HT-29 (cell line): Measurements from ENCODE around the gene HOXB2. TPM values are rescaled to one million over a fixed set of nuclear protein-coding genes. Genes with fewer than 3 reads are reported as not detected.

Experiments used
- DNase-seq: peaks from one replicate; pipeline ENCODE4 v3.0.0-alpha.2; 2015; ENCODE audit warnings: low spot score
- total RNA-seq: library from RNA; depleted of rRNA; stranded (reverse); fragments of >200 nt; shearing (Covaris generic); gene quantifications from 2 replicates; pipeline ENCODE4 v1.2.3, GENCODE V29; 2014

The HOXB2 gene
- total RNA-seq, 1 experiment from 2014 or later, result 2.3 TPM

GRCh38 chr17:48565925-48566710, 21.2 kb upstream of the HOXB2 start:
- no peak for DNase-seq

DNA sequence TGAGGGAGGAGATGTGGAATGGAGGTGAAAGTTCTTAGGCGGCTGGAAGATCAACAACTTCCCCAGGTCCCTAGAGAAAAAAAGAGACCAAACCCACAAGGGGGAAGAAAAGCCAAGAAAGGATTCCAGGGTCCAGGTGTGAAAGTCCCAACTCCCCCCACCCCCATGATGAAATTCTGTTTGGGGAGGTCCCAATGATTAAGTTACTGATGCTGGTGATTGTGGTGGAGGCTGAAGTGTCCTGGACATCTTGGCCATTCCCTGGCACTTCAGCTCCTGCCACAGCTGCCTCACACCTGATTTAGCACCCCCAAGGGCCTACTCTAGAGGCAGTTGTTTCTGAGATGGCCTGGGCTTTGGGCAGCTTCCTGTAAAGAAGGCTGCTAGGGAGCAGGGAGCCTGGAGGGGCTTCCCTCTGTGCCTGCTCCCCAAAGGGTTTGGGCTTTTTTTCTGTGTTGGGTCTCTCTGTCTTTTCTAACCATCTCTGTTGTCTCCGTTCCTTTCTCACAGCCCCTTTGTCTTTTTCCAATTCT, 20.2 kb upstream of the HOXB2 start:
- DNase-seq, result peak; percentile 62

- no peak for DNase-seq
Measured at GRCh38 chr17:48564188-48565021, 19.5 kb upstream of the HOXB2 start.

- DNase-seq, result no peak
Measured at GRCh38 chr17:48563867-48564187, 18.9 kb upstream of the HOXB2 start.

GRCh38 chr17:48563385-48563838, 18.5 kb upstream of the HOXB2 start:
- peak; percentile 55 for DNase-seq

DNA sequence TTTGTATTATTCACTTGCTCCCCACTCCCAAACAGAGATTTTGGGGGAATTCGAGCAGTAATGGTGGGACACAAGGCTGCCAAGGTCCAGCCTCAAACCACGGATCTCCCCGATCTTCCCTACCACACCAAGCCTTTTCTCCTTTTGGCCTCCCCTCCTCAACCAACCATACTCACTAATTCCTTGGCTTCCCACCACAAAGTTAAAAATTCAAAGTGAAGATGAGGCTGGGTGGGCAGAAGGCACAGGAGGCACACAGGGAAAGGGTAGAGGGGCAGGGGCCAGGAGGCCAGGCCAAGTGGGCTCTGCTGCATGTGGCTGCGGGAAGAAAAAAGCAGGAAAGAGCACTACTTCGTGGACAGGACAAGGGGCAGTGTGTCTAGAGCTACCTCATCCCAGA, 18.0 kb upstream of the HOXB2 start:
- no peak for DNase-seq

DNA sequence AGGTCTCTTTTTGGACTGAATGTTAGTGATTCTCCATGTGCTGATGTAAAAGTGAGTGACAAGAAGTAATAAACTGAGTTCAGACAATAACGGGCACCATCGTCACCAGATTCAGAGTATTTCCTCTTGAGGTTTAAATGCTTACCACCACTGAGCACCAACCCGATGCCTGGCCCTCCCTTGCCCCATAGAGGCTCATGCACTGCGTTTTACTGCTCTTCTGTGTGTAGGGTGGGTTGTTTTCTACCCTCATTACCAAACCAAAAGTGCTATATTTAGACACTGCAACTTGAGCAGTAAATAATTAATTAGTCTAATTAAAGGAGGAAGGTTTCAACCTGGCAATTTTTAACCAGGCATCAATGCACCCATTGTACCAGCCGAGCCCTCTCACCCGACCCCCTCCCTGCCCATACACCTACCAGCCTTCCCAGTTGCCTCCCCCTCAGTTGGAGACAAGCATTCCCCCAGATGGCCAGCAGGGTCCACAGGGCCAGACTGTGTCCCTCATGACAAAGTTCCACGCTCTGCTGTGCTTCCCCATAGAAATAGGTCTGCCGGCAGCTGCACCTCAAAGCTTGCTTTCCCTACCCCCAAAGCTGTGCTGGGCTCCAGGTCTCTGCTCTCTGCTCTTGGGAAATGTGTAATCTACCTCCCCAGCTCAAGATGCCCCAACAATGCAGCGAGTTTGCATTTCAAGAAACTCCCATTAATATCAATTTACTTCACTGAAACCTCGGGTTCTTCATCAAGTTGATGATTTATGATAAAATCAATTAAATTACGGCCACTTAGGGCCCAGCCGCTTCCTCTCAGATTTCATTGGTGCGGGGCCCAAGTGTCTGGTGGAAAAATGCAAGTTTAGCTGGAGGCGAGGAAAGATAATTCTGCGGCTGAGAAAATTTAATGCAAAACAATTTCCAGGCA, 17.2 kb upstream of the HOXB2 start:
- peak; percentile 94 for DNase-seq

DNA sequence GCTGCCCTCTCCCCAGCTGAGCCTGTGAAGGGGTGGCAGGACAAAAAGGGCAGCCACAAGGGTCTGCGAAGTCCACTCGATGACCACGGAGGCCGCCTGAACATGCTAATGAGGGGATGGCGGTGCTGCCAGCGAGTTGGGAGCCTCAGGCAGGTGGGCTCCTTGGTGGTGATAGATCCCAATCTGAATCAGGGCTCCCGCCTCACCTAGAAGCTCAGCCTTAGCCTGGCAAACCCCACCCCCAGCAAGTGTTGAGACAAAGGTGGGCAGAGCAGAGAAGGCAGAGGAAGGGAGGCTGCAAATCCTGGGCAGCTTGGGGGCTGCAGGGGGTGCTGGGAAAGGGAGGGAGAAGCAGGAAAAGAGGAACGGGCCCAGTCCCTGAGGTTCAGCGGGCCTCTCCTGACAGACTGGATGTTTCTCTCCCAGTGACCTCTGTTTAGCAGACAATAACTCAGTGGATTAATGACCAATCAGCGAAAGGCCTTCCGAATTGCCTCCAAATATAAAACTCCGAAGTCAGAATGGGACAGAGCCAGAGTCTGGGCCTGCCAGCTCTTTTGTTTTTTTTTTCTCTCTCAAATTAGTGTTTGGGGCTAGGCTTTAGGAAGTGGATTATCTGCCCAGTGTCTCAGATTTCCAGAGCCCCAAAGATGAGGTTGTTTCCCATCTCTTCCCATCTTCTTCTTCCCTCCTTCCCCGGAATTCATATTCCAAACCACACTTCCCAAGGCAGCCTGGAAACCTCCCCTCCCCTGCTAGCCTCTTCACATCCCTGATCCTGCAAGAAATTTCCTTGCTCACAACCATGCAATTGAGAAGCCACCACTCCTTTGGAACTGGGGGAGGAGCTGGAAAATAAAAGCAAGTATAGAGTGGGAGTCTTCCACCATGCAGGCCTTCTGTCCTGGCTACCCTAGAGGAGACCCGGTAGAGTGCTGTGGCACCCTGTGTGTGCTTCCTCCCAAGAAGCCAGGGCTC, 15.2 kb upstream of the HOXB2 start:
- DNase-seq, result peak; percentile 25

GRCh38 chr17:48559122-48559839, 14.4 kb upstream of the HOXB2 start:
- DNase-seq, result peak; percentile 39

DNA sequence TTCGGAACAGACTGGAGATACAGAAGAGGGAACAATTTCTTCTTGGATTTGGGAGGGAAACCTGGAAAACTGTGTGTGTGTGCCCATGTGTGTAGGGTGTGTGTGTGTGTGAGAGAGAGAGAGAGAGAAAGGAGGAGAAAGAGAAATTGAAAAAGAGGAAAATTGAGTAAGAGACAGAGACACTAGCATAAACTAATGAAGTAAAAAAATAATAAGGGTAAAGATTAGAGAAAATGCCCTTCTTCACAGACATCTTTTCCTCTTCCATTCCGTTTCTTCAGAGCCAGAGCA, 13.9 kb upstream of the HOXB2 start:
- DNase-seq, result peak; percentile 9

DNA sequence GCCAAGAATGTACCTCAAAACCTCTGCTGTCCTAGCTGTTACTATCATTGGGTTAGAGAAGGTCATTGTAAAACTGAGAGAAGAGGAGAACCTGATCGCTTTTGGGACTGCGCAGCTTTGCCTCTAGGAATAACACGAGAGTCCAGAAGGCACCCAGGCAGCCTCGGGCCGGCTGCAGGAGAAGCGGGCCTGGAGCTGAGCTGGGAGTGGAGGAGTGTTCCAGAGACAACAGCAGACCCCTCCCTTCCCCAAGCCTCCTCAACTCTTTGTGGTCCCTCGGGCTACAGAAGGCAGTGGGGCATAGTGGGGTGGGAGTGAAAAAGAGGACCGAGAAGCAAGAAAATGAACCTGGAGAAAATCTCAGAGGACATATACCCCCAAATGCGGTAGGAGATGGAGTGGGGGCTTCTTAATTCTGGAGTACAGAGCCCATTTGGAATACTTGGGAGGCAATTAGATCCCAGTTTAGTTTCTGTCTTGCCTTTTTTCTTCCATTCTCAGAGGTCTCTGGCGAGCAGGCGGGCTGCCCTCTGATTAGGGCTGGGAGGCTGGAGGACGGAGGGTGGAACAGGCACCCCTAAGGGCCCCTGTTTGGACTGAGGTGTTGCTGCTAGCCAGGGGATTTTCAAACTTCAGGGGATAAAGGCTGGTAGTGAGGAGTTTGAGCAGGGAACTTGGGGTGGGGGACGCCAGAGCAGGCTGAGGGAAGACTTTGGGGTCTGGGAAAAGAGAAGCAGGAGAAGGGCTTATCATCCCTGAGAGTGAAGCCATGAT, 13.3 kb upstream of the HOXB2 start:
- DNase-seq, result no peak

DNA sequence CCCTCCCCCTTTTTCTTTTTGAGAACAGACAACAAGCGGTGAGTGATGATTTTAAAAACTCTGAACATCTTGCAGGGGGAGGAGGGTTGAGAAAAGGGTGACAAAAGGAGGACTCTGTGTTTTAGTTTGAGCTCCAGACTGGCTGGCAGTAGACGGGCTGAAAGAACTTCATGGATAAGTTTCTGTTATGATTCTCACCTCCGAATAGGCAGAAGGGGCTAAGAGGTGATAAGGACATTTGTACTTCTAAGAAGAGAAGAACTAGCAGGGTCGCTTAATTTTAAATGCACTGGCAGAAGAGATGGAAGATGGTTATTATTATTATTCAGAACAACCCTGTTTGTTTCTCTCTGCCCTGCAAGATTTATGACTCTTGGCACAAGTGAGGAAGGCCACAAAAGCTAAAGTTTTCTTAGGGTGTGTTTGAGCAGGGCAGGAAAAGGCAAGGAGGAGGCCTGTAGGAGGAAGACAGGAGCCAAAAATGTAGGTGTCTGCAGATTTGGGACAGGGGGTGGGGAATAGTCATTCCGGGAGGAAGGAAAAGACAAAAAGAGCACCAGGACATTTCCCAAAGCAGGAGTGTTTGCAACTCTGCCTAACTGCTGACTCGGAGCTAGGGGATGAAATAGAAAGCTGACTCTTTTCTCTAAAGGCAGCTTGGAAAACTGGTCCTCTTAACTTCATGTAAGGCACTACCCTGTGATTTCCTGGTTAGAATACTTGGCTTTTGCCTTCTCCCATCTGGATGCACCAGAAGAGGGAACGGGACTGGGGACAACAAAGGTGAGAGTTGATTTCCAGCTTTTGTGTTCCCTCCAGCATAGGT, 11.9 kb upstream of the HOXB2 start:
- peak; percentile 59 for DNase-seq

- no peak for DNase-seq
Measured at GRCh38 chr17:48556229-48556575, 11.3 kb upstream of the HOXB2 start.

DNA sequence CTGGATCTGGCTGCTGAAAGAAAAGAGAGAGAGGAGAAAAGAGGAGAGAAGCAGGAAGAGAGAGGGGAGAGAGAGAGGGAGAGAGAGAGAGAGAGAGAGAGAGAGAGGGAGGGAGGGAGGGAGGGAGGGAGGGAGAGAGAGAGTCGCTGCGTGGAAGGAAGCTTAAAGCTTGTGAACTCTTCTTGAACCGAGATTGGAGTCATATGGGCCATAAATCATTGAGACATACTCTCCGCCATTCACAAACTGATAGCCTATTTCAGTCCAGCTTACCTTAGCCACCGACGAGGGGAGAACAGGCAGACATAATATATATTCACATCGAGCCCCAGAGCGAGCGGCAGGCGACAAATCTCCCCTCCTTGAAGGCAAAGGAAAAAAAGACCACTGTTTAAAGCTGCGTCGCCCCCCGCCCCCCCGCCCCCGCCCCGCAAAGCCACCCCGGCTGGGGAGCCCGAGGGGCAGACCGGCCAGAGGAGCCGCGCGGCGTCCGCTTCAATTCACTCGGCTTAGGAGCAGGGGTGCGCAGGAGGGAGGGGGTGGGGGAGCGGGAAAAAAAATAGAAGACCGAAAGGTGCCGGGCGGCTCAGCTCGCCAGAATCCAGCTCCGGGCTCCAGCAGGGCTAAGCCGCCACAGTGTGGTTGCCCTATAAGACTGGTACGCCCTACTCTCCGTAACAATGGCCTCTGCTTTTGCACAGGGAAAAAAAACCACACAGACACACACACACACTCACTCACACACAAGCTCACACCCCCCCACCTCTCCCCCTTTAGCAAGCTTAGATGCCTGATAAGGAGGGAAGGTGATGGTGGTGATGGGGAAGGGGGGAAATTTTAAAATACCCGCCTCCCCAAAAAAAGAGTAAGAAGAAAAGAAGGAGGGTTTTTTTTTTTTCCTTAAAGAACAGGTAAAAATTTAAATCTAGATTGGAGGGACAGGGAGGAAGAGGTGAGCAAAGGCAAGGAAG, 10.6 kb upstream of the HOXB2 start:
- DNase-seq, result peak; percentile 73

DNA sequence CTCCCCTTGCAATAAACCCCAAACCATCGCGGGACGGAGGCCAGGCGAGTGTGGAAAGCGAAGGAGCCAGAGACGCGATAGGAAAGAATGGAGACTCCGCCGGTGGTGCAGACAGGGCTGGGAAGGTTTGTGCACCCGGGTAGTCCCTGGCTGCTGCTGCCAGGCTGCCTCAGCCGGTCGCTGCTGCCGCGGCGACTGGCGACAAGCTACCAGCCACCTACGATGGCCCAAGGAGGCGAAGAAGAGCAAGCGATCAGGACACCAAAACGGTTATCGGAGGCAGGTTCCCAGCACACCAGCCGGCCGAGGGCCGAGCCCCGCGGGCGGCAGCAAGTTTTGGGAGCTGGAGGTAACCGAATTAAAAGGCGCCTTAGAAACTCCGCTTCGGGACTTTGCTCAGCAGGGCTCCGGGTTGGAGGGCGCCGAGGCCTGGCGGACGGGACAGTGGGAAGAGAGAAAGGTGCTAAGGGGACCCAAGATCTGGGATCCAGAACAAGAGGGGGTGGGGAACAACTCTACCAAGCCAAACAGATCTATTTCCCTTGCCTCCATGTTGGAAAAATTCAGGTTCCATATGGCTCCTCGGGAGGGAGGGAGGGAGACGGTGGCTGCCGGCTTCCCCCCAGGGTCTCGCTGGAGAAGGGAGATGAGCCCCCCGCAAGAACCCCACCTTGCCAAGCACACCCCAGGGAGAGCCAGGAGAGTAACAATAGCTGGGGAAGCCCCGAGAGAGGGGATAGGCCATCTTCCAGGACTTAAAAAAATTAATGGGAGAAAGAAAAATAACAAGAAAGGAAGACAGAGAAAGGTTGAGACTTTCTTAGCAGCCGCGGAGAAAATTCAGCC, 9.7 kb upstream of the HOXB2 start:
- no peak for DNase-seq

GRCh38 chr17:48553826-48554225, 8.9 kb upstream of the HOXB2 start:
- no peak for DNase-seq
